Inflammatory macrophage treated with lipopolysaccharide for 1 hour (primary cell): ENCODE results near the gene PDE7B.

Source experiments
- DNase-seq, 2 donors: peaks; one replicate each; pipeline ENCODE4 v3.0.0-alpha.2; 2020 to 2022

Gene PDE7B

DNA sequence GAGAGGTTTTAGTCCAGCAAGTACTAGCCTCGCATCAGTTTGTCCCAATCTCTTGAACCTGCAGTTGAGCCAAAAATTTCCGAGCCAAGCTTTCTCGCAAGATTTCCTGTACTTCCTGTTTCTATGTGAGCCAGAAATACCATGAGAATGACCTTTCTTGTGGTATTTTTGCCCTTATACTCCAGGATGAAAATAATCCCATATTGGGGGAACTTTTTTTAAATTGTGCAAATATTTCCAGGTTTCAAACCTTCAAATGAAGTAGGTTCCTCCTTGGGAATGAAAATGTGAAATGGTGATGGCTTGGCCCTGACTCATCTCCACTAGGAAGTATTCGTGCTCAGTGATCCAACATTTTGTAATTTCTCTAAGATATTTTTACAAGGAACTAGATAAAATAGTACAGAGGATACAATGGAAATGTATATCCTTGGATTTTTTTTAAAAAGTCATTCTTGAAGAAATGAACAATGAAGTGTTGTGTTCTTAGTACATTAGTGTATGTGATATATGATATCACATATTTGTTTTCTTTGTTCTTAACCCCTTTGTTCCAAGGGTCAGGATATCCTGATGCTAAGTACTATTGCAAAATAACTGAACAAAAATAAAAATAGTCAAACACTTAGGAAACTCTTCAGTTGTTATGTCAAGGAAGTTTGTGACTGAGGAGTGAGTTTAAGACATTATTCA is 184.0 kb downstream of the PDE7B start:
- peak; percentile 33 to 51 for DNase-seq

DNA sequence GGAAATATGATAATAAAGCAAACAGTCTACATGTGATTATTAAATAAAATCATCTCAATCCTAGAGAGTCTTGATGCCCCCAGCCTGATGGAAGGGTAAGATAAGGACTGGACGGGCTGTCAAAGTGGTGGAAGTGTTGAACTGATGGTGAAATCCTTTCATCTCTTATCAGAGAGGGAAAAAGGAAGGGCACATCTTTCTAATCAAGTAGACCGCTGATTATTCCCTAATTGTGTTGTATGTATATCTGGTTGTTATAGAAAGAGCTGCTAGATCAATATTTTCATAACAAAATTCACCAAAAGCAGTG is 184.5 kb downstream of the PDE7B start:
- DNase-seq = no peak

DNA sequence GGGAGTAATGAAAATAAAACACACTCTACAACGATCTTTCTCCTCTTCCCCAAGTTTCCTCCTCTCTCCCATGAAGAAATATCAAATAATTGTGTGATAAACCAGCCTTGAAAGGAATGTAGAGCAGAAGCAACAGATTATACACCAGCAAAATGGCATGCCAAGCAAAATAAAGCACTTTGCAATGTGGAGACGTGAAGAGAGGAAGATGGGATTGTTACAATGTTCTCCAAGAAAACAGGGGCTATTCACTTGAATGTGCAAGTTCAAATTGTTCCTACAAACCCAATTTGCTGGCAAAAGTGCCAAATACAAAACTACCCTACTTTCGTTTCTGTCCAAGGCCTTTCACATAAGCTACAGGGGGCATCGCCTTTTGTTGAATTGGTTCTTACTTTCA is 185.1 kb downstream of the PDE7B start:
- DNase-seq = no peak

DNA sequence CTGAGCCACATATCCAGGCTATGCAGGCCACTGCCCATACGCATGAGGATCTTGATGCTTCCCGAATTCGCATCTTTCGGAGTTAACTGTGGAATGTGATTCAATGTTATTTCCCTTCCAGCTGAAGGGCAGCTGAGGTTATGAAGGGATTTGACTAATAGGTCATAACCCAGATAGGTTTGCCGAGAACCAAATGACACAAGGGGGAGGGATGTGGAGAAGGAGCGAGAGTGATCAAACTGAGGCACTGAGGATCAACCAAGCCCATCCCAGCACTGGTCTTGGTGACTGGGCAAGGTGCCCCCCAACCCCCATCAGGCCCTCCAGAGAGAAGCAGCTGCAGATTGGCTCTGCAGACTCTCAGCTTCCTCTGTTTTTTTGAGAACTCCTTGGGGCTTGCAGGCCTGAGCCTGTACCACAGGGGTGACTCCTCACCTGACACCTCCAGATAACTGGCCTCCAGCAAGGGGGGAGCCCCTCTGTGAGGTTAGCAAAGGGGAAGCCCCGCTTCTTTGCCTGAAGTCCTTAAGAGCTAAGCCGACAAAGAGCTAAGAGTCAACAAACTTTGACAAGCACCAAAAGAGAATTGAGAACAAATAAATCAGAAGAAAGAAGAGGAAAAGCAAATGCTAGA is 185.9 kb downstream of the PDE7B start:
- DNase-seq = no peak

DNA sequence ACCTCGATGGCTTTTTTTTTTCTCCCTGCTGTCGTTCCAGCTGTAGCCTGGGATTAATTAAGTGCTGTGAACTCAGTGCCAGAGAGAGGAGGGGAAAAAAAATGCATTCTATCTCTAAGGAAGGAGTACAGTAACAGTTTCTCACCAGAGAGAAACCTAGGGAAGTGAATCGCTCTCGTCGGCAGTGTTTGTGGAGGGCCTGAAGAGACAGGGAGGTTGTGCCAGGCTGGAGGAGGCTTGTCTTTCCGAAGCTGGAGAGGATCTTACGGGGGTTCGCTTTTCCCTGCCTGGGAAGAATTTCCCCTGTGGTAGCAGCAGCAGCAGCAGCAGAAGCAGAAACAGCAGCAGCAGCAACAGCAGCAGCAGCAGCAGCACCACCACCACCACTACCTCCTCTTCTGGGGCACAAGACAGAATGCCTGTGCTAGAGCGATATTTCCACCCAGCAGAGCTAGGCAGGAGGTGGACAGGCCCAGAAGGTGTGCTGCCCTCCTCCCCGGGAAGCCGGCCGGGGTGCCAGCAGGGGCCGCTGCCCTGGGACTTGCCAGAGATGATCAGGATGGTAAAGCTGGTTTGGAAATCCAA is 186.5 kb downstream of the PDE7B start:
- DNase-seq = no peak

DNA sequence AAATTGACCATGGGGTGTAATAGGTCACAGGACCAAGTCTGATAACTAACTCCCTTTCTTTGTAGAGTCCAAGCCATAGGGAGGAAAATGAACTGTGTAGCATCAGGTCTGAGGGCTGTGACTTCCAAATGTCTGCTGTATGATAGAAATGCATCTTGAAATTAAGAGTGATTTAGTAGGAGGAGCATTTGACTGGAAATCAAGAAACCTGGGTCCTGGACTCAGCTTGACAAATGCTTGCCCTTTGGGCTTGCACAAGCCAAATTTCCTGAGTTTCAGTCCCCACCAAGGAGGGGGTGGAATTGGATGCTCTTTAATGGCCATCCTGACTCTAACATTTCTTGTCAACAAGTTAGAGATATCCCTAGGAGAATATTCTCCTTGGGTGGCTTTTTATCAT is 187.0 kb downstream of the PDE7B start:
- DNase-seq = no peak

DNA sequence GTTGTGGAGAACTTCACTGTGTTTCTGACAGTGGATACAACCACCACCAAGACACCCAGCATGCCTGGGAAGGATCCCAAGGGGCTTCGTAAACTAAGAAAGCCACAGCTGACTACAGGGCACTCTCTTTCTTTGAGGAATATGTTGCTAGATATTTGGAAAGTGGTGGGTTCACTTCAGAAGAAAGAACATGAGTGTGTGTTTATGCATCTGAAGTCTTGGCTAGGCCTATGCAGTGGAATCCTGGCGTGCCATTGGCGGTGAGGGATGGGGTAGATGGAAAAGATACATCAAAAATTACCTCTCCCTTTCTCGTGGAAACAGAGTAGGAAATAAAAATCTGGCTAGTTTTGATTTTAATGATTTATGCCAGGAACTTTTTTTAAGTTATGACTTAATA is 187.7 kb downstream of the PDE7B start:
- no peak for DNase-seq

DNA sequence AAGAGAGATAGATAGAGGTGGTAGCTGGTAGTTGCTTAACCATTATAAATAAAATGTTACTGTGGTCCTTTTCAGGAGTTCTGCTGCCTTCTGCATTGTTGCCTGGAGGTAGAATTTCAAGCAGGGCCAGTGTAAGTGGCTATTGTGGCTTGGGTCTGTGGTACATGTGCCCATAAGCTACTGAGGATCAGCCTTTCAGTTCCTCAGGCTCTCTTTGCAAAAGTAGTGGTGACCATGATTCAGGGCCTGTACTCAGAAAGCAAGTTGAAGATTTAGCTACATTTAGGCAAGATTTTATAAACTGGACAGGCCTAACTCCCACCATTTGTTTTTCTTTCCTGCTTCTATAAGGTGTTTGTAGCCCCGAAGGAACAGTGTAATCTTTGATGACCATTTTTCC is 199.0 kb downstream of the PDE7B start:
- DNase-seq = no peak

DNA sequence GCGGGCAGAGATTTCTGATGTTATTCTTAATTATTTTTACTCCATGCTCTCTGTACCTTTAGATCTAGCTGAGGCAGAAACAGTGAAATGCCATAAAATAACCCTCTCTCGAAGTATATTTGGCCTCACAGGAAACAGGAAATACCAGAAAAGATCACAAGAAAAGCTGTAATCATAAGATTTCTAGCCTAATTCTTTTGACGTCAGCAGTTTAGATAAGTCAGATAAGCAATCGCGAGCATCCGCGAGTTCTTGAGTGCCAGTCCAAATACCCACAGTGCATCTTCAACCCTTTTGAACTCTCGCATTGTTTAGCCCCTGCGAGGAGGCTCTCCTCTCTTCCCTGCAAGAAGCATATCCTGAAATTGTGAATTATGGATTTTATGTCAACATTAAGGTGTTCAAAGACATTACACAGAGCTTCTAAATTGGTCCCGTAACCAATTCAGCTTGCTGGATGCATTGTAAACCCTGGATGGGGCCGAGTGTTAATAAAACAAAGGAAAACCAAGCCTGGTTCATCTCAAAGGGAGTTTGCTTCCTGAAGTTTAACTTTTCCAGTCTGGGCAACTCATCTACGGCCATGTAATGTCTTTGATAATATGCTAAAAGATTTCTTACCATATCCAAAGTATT is 199.8 kb downstream of the PDE7B start:
- no peak for DNase-seq

DNA sequence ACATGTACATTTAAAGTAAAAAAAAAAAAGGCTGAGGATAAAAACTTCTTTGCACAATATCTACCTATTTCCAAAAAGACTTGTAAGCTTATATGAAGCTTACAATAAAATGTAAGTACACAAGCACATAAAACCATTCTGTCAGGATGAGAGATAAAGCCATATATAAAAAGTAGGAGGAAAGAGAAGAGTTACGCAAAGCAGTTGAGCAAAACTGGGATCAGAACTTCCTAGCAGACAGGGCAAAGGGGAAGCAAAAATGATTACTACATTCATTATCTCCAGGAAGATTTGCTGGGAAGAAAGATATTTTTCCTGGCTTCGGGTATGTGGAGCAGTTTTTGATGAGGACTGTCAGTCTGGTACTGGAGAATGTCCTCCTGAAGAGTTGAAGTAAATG is 200.5 kb downstream of the PDE7B start:
- DNase-seq = no peak

DNA sequence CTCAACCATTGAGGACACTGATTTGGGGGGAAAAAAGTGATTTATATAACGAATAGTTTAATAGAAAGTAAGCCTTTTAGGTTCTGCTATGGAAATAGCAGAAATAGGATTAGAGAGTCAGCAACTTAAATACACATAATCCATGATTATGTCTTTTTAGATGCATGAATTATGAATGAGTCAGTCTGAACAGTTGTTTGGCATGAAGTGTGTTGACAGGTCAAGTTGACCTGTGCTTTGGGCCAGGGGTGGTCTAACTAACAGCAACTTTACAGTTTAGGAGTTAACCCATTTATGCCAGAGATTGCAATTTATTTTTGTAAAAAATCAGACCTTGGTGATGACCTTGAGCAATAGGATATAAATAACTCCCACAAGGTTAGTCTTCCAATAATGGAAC is 207.4 kb downstream of the PDE7B start:
- no peak for DNase-seq

DNA sequence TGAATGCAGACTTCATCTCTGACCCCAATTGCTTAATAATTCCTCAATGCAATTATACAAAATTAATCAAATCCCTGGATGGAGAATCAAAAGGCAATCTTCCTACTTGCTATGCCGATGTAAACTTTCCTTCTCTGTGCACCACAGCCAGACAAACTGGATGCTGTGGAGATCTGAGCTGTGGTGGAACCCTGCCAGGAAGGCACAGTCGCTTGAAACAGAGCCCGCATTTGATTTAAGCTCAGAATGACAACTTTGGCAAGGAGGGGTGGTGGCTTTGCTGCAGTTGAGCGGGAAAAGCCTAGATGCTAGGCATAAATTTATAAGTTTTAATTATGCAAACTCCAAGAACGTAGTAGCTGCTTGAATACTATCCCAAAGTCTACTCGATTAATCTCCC is 207.8 kb downstream of the PDE7B start:
- no peak for DNase-seq

DNA sequence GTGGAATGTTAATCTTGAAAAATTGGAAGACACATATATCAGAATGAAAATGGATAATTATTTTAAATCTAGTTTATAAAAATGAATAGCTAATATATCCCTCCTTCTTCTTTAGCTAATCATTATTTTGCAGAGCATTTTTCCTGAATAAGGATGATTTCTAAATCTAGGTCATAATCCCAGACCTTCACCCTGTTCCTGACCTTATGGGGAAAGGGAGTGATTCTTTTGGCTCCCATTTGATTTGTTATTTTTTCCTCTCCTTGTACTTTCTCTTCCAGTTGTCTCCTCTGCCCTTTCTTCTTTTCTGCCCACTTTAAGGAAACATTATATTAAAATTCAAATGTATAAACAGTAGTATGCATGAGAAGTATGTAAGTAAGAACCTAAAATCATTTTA is 208.6 kb downstream of the PDE7B start:
- DNase-seq = no peak

DNA sequence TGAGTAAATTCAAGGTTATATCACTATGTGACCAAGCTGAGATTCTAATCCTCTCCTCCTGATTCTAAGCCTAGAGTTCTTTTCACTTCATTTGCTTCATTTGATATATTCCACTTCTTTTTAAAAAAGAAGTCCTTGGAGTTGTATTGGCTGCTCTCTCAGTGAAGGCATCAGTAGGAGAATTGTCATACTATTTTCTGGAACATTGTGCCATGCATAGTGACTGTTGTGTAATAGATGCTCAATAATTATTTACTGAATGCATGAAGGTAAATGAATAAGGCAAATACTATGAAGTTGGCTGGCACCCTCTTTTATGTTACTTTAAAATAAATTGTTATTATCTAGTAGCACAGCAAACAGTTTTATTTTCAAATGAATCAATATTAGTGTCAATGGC is 209.3 kb downstream of the PDE7B start:
- no peak for DNase-seq

DNA sequence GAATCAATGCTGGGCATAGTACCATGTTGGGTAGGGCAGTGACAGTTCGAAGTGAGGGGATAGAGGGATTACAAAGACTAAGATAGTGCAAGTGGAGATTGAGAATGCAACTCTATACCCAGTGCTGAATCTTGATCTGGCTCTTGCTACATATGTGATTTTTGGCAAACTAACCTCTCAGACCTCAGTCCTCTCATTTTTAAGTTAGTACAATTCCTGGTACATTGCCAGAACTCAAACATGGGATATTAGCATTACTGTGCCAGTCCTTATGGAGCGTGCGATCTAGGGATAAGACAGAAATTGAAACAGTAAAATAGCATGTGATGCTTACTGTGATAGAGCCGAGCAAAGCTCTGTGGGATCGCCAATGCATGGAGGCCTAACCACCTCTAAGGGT is 210.2 kb downstream of the PDE7B start:
- DNase-seq = no peak

DNA sequence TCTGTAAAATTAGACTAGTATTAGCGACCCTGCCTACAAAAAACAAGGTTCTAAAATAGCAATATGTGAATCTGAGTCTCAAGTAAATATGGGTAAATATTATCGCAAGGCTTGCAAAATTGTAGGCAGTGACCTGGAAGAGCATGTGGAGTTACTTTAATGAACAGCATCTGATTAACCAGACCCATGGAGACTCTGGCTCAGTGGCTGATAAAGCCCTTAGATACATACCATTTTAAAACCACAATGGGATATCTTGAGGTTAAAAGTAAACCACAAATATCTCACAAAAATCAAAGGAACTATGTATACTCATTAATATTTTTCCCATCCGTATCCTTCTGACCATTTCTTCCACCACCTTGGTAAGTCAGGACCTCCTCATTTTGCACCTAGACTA is 211.6 kb downstream of the PDE7B start:
- no peak for DNase-seq

DNA sequence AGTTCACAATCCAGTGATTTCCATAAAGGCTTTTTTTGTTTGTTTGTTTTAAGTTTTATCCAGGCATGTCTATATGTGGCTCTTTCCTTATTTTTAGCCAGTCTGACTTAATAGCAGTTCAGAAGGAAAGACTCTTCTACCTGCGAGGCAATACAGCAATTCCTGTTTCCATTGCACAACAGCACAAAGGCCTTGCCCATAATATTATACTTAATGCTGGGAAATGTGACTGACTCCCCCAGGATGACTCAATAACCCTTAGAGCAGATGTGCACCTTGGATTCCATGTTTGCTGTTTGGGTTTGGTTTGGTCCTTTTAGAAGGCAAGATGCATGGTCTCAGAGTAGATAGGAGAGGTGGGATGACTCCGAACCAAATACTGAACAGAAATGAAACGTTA is 214.5 kb downstream of the PDE7B start:
- peak; percentile 3 to 26 for DNase-seq

DNA sequence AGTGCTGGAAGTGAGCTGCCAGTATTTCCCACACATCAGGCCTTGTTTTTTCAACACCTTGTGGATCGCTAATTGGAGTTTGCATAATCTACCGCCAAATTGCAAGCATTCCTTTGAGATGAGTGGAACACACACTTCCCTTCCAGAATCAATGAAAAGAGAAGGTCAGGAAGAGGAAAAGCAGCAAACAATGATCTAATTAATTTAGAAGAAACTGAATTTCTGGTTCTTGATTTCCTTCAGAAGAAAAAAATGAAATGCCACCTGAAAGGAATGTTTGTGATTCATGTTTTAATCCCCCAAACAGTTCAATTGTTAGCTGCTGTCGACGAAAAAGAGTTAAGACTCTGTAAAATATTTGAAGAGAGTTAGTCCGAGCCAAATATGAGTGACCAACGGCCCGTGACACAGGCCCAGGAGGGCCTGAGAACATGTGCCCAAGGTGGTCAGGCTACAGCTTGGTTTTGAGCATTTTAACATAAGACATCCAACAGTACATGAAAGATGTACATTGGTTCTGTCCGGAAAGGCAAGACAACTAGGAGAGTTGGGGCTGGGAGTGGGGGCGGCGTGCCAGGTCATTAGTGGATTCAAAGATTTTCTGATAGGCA is 216.3 kb downstream of the PDE7B start:
- DNase-seq = no peak

DNA sequence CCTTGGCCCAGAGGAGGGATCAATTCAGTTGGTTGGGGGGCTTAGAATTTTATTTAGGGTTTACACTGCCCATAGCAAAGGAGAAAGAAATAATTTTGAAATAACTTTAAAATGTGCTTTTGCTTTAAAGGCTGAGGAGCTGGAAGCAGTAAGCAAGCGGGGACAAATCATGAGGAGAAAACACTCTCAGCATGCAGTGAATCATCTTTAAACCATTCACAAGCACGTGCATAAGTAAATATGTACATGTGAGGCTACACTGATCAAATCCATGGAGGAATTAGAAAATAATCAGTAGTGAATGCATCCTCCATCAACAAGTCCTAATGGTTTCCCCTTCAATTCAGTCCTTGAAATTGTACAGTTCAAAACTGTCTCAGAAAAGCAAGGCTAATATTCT is 217.6 kb downstream of the PDE7B start:
- DNase-seq = no peak

DNA sequence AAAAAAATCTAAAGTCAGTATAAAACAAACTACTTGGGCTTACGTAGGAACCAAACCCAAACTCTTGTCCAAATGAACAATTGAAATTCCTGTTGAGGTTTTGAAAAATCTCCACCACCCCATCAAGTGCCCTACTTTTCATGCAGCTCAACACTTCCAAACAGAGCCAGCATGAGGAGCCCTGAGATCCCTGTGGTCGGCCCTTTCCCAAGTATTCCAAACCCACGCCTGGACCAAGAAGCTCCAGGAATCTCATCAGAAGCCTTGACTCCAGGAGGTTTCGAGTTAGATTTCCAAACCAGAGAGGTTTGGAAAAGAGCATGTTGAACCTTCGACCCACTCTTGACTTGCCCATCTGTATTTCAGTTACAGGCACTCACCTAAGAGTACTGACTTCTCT is 219.3 kb downstream of the PDE7B start:
- no peak for DNase-seq

DNA sequence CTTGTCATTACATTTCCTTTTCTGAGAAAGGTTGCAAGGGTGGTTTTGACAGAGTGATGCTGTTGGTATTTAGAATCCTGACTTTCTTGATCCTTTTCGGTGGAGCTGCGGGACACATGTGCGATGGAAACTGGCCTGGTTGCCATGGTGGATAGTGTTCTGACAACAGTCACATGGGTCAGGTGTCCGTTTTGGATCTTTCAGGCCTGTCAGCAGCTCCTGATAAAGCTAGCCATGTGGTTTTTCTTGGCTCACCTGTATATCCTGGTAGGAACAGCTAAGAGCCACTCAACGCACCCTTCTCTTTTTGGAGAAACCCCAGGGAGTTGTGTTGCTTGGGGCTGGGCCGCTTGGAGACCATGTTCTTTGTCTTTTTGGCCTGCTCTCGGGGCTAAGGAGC is 221.2 kb downstream of the PDE7B start:
- no peak for DNase-seq

DNA sequence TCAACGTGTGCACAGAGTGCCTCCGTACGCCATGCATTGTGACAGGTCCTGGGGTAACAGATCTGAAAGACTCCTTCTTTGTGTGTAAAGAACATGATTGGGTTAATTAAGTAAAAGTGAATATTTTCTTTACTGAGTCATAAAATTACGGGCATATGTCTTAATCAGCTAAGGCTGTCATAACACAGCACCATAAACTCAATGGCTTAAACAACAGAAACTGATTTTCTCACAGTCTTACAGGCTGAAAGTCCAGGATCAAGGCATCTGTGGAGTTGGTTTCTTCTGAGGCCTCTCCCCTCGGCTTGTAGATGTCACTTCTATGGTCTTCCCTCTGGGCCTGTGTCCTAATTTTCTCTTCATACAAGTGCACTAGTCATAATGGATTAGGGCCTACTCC is 221.7 kb downstream of the PDE7B start:
- no peak for DNase-seq

DNA sequence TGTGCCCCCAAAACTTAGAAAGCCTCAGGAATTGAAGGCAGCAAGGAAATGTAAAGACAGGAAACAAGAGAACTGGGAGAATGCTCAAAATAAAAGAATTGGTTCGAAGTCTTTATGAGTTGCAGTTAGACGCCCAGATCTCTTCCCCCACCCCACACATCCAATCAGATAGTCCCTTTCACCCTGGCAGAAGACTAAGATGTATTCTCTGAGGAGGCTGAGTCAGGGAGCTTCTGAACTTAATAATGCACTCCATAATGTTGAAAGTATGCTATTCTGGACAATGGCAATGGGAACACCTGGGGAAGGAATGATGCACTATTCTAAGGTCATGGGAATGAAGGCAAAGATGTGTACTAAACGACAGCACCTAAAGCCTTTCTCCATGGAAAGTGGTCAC is 225.0 kb downstream of the PDE7B start:
- DNase-seq = no peak
